GM19239 (cell line): ENCODE data around the gene NIP7.
"Not testable (repeated sequence)": the region's sequence is repeated elsewhere in the genome, so short reads cannot be mapped to it uniquely, and the experiment has no call there.

Experiments
- DNase-seq: peaks from one replicate; pipeline ENCODE4 v3.0.0; 2011; ENCODE audit warnings: low spot score; ENCODE audit not compliant: insufficient read length
- FAIRE-seq: peaks from 2 replicates; lab custom pipeline; 2011; peaks lifted over from hg19 to GRCh38; lab: Jason Lieb, UNC

NIP7 gene

GRCh38 chr16:69338557-69339288 is 849 bp upstream of the NIP7 start:
- peak; percentile 11 for FAIRE-seq
- DNase-seq = no peak

GRCh38 chr16:69340095-69340644 is 598 bp downstream of the NIP7 start:
- DNase-seq = no peak

DNA sequence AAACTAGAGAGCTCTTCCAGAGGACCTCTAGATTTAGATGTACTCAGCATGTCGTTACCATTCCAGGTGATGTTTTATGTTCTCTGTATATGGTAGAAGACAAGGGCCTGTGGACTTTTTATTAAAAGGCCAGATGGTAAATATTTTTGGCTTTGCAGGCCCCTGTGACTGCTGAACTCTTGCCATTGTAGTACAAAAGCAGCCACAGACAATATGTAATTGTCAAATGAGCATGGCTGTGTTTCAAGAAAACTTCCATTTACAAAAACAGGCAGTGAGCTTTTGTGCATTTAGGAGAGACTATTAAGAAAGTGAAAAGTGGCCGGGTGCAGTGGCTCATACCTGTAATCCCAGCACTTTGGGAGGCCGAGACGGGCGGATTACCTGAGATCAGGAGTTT is 4.6 kb downstream of the NIP7 start:
- FAIRE-seq (no peak), DNase-seq (no peak)

More at GRCh38 chr16:69340095-69340644, 598 bp downstream of the NIP7 start:
- FAIRE-seq = peak; percentile 67

DNA sequence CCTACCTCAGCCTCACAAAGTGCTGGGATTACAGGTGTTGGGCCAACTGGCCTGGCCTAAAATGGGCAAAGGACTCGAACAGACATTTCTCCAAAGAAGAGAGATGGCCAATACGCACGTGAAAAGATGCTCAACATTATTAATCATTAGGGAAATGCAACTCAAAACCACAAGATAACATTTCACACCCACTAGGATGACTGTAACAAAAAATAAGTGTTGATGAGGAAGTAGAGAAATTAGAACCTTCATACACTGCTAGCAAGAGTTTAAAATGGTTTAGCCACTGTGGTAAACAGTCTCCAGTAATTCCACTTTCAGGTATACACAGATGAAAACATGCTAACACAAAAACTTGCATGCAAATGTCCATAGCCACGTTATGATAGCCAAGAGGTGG is 6.4 kb downstream of the NIP7 start:
- DNase-seq (no peak), FAIRE-seq (no peak)

DNA sequence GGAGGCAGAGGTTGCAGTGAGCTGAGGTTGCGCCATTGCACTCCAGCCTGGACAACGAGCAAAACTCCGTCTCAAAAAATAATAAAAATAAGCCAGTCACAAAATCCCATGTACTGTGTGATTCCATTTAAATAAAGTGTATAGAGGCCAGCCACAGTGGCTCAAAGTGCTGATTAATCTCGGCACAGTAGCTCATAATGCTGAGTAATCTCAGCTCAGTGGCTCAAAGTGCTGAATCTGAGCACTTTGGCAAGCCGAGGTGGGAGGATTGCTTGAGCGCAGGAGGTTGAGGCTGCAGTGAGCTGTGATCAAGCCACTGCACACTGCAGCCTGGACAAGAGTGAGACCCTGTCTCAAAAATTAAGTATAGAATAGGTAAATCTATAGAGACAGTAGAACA is 7.1 kb downstream of the NIP7 start:
- FAIRE-seq = no peak

GRCh38 chr16:69348222-69348621 is 8.7 kb downstream of the NIP7 start:
- FAIRE-seq = no peak
- DNase-seq = no peak

More for the DNA sequence above, 7.1 kb downstream of the NIP7 start:
- no peak for DNase-seq

DNA sequence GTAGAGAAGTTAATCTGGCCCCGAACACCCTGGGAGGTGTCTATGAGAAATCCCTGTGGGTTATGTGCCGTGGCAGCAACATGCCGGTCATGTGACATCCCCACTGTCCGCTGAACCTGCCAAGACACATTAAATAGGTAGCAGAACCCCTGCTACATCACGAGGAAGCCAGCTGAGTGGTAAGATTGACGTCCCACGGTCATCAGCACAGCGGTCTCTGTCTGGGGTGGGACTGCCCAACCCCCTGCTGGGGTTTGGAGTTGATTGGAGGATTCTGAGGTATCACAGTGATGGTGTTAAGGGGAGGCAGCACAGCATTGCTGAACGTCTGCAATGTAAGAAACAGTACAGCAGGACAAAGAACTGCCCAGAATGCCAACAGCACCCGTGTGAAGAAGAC is 10.0 kb downstream of the NIP7 start:
- DNase-seq (no peak), FAIRE-seq (no peak)

- DNase-seq (no peak), FAIRE-seq (no peak)
Measured at GRCh38 chr16:69350536-69351133, 11.1 kb downstream of the NIP7 start.

DNA sequence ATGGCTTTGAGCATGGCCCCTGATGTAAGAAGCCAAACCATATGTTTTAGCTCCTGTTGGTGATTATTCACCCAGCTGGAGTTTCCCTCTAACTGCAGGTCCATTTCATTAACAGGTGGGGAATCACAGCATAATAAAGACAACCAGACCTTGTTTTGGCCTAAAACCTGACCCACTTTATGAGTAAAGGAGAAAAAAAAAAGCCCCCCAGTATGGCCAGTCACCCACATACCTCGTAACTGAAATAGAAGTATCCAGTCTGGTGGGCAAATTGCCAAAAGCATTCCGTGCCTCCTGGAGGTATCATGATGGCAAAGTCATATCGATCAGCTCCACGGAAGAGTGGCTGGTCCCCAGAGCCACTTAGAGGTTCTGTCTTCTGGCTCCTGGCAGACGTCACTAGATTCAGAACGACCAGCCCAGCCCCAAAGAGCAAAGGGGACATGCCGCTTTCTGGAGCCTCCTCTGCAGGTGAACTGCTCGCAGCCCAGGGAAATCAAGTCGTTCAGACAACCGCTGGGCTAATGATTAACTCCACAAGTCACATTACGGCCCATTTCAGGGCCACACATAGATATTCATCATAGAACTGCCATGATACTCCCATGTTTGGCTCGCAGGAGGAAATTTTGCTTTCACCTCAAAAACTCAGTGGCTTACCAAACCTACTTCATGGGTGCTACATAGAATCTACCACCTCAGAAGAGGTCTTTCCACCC is 11.9 kb downstream of the NIP7 start, which contains the start of gene TMED6:
Gene TMED6, minus strand, starts transcription at position 478 of the 719 bp plus-strand sequence. Its CDS starts 33 bp downstream, at position 445.
- no peak for FAIRE-seq

DNA sequence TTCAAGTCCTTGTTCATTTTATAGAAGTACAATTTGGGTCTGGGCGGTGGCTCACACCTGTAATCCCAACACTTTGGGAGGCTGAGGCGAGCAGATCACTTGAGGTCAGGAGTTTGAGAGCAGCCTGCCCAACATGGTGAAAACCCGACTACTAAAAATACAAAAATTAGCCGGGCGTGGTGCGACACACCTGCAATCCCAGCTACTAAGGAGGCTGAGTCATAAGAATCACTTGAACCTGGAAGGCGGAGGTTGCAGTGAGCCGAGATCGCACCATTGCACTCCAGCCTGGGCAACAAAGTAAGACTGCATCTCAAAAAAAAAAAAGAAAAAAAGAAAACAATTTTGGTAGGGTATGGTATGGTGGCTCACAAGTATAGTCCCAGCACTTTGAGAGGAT is 20.5 kb downstream of the NIP7 start:
- not testable (repeated sequence) for FAIRE-seq

More for the DNA sequence above, 11.9 kb downstream of the NIP7 start, which contains the start of gene TMED6:
- no peak for DNase-seq

GRCh38 chr16:69363281-69363717 is 23.7 kb downstream of the NIP7 start:
- FAIRE-seq = no peak

More for the DNA sequence above, 20.5 kb downstream of the NIP7 start:
- not testable (repeated sequence) for DNase-seq

DNA sequence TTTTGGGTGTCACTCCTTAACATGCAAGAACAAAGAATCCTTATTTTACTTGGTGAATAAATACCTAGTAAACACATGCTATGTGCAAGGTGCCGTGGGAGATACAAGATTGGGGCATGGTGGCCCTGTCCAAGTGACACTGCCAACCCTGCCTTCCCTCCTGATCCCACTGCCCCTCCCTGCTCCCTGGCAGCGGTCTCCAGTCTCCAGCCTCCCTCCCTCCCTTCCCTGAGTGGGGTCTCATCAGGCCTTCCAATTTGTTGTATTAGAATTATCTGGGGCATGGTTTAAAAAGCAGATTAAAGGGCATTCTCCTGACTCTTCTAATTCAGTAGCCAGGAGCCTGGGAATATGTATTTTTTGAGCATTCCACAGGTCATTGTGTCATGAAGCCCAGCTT is 24.5 kb downstream of the NIP7 start:
- DNase-seq = no peak
- no peak for FAIRE-seq

More at GRCh38 chr16:69363281-69363717, 23.7 kb downstream of the NIP7 start:
- DNase-seq = no peak

GRCh38 chr16:69365901-69366300 is 26.3 kb downstream of the NIP7 start:
- no peak for FAIRE-seq
- DNase-seq = no peak

DNA sequence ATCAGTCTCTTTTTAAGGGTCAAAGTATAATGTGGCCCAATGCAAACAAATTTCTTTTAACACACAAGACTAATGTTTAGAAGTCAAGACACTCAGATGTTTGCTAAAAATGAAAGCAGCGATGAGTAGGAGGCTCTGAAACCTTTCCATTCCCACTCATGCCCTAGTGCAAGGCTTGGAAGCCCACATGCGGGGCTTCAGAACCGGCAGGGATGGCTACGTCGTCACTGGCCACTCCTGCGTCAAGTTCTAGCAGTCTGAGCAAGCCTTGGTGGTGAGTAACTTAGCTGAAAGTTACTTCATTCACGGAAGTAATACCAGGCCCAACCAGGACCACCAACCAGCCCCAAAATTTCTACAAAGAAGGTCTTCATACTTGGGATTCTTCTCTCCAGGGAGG is 26.9 kb downstream of the NIP7 start:
- DNase-seq (no peak), FAIRE-seq (no peak)

- FAIRE-seq (no peak), DNase-seq (no peak)
Measured at GRCh38 chr16:69367980-69368379, 28.4 kb downstream of the NIP7 start.

GRCh38 chr16:69368866-69369265 is 29.3 kb downstream of the NIP7 start:
- DNase-seq = no peak
- no peak for FAIRE-seq

- FAIRE-seq (no peak), DNase-seq (no peak)
Measured at GRCh38 chr16:69371564-69371963, 32.0 kb downstream of the NIP7 start.

GRCh38 chr16:69373019-69373418 is 33.4 kb downstream of the NIP7 start:
- DNase-seq (no peak), FAIRE-seq (no peak)

DNA sequence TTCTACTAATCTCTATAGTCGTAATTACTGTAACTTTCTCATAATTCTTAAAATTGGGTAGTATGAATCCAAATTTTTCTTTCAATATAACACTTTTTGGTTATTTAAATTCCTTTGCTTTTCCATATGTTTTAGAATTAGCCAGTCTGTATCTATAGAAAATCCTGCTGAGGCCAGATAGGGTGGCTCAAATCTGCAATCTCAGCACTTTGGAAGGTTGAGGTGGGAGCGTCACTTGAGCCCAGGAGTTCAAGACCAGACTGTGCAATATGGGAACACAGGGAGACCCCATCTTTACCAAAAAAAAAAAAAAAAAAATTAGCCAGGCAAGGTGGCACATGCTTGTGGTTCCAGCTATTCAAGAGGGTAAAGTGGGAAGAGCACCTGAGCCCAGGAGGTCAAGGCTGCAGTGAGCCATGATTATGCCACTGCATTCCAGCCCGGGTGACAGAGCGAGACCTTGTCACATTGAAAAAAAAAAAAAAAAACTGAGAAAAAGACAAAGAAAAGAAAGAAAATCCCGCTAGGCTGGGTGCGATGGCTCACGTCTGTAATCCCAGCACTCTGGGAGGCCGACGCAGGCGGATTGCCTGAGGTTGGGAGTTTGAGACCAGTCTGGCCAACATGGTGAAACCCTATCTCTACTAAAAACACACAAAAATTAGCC is 37.0 kb downstream of the NIP7 start:
- DNase-seq (no peak), FAIRE-seq (no peak)

DNA sequence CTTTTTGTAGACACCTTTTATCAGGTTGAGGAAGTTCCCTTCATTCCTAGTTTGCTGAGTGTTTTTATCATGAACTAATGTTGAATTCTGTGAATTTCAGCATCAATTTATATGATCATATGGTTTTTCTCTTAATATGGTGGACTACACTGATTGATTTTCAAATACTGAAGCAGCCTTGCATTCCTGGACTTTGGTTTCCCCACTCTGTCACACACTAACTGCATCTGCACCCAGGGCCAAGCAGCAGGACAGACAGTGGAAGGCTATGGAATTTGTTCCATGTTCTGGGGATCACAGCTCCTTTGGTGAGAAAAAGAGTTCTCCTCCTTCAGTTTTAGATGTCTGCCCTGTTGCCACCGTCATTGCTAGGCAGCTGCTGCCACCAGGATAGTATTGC is 38.5 kb downstream of the NIP7 start:
- DNase-seq (no peak), FAIRE-seq (no peak)
